ENCODE data around the gene SLC39A10.

DNA sequence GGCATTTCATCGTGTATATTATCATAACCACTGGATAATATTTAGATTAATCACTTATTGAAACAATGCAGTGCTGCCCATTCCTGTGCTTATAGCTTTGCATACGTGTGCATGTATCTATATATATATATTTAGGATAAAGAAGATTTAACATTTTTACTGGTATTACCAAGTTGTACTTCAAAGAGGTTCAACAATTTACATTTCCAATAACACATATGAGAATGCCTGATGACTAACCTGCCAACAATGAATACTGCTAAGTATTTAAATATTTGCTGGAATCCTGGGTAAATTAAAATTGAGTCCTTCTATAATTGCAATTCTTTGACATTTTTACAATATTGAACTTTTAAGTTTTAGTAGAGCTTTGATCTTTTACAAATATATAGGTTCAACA lies 111.4 kb downstream of the SLC39A10 start:
- TF ChIP-seq, protein P1, sequence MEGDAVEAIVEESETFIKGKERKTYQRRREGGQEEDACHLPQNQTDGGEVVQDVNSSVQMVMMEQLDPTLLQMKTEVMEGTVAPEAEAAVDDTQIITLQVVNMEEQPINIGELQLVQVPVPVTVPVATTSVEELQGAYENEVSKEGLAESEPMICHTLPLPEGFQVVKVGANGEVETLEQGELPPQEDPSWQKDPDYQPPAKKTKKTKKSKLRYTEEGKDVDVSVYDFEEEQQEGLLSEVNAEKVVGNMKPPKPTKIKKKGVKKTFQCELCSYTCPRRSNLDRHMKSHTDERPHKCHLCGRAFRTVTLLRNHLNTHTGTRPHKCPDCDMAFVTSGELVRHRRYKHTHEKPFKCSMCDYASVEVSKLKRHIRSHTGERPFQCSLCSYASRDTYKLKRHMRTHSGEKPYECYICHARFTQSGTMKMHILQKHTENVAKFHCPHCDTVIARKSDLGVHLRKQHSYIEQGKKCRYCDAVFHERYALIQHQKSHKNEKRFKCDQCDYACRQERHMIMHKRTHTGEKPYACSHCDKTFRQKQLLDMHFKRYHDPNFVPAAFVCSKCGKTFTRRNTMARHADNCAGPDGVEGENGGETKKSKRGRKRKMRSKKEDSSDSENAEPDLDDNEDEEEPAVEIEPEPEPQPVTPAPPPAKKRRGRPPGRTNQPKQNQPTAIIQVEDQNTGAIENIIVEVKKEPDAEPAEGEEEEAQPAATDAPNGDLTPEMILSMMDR (IDR thresholded peaks at IDR 0.05), result no peak
- no peak for TF ChIP-seq POLR2A (IDR thresholded peaks at IDR 0.05)
